K562 (cell line): ENCODE data around the gene OR13C2. TPM values are rescaled to one million over a fixed set of nuclear protein-coding genes. Genes with fewer than 3 reads are reported as not detected.

ENCODE experiments used
- ATAC-seq: fragments of 200-7000 bp; cut with Tn5 transposase; 3 replicates; pipeline ENCODE4 v1.9.1; 2020; ENCODE audit warnings: moderate library complexity
- BruUV-seq: library from RNA; stranded (reverse); fragments of 400-500 nt; replicated peaks from 2 replicates; lab custom pipeline; 2021; lab: Mats Ljungman, UMichigan
- CTCF ChIA-PET: fragments of 300-600 bp; formaldehyde crosslinking; extraction: SDS; loops from one replicate; lab custom pipeline; 2021; ENCODE audit warnings: low intra/inter-chr PET ratio; lab: Yijun Ruan, JAX
- POLR2A ChIA-PET: fragments of 300-600, 350-650 bp; sonication (Branson Sonifier 250); formaldehyde crosslinking; extraction: SDS; loops from one replicate; lab custom pipeline; 2021; ENCODE audit warnings: antibody characterized with exemption, inconsistent platforms; lab: Yijun Ruan, JAX
- DNase-seq, 4 experiments: peaks; one replicate each; pipeline versions ENCODE4 v3.0.0 to v3.0.0-alpha.2; 2011 to 2018; ENCODE audit warnings: low spot score in 3 of 4, mixed read lengths in 3 of 4; ENCODE audit errors: extremely low read depth in 1 of 4
- FAIRE-seq: peaks from 2 replicates; lab custom pipeline; 2011; peaks lifted over from hg19 to GRCh38; lab: Jason Lieb, UNC
- H2AFZ ChIP-seq: 2 replicates; pipeline ENCODE4 v1.6.0; 2011; ENCODE audit warnings: low read depth, low read length, control low read depth, inconsistent platforms
- H3K27ac ChIP-seq: fragments of 200-600 bp; 3 replicates; pipeline ENCODE4 v1.8.0; 2011; ENCODE audit warnings: low read depth, mild to moderate bottlenecking, control low read depth, inconsistent platforms, low read length, moderate library complexity, mixed read lengths; ENCODE audit errors: extremely low read depth
- H3K27me3 ChIP-seq, 2 experiments: fragments of 300-600 bp in 1 of 2; 2 replicates in 1 of 2; 3 replicates in 1 of 2; pipeline versions ENCODE4 v1.6.0 to v1.8.0; 2011; ENCODE audit warnings: inconsistent platforms in 2 of 2, low read length in 2 of 2, mild to moderate bottlenecking in 1 of 2, mixed read lengths in 1 of 2, moderate library complexity in 1 of 2; ENCODE audit not compliant: control insufficient read depth in 2 of 2, insufficient read depth in 2 of 2
- H3K36me3 ChIP-seq: fragments of 300-600 bp; 3 replicates; pipeline ENCODE4 v1.8.0; 2011; ENCODE audit warnings: mild to moderate bottlenecking, low read length, inconsistent platforms; ENCODE audit not compliant: control insufficient read depth, insufficient read depth
- H3K4me1 ChIP-seq, 2 experiments: fragments of 200-600 bp in 1 of 2; replicated peaks in 1 of 2; 2 replicates in 1 of 2; 3 replicates in 1 of 2; pipeline versions ENCODE4 v1.5.1 to v1.8.0; 2011; ENCODE audit warnings: inconsistent platforms in 2 of 2, low read length in 2 of 2, mild to moderate bottlenecking in 1 of 2, mixed read lengths in 1 of 2, moderate library complexity in 1 of 2; ENCODE audit not compliant: control insufficient read depth in 2 of 2, insufficient read depth in 2 of 2
- H3K4me2 ChIP-seq: 2 replicates; pipeline ENCODE4 v1.6.1; 2011; ENCODE audit warnings: low read length, control low read depth, inconsistent platforms, mixed read lengths; ENCODE audit not compliant: insufficient read depth
- H3K4me3 ChIP-seq: fragments of 200-600 bp; sonication (generic), shearing (Covaris generic); 2 replicates; pipeline ENCODE4 v1.5.1; 2016; ENCODE audit warnings: control low read depth, inconsistent platforms
- H3K79me2 ChIP-seq: fragments of 200-600 bp; 3 replicates; pipeline ENCODE4 v1.8.0; 2011; ENCODE audit warnings: low read length, inconsistent platforms; ENCODE audit not compliant: control insufficient read depth, insufficient read depth
- H3K9ac ChIP-seq, 2 experiments: 2 replicates each; pipeline versions ENCODE4 v1.6.0 to v1.6.1; 2011; ENCODE audit warnings: low read depth in 2 of 2, low read length in 2 of 2, control low read depth in 1 of 2, inconsistent platforms in 1 of 2, mild to moderate bottlenecking in 1 of 2, mixed read lengths in 1 of 2; ENCODE audit not compliant: insufficient read depth in 1 of 2
- H3K9me1 ChIP-seq: one replicate; pipeline ENCODE4 v1.6.0; 2011; ENCODE audit warnings: inconsistent platforms, mild to moderate bottlenecking, low read length, moderate library complexity; ENCODE audit not compliant: control insufficient read depth, insufficient read depth
- H3K9me3 ChIP-seq: replicated peaks from 2 replicates; pipeline ENCODE4 v1.5.1; 2011; ENCODE audit warnings: low read depth, low read length, inconsistent platforms; ENCODE audit not compliant: control insufficient read depth, insufficient read depth
- H4K20me1 ChIP-seq: replicated peaks from 2 replicates; pipeline ENCODE4 v1.6.1; 2011; ENCODE audit warnings: low read length, inconsistent platforms, mixed read lengths; ENCODE audit not compliant: control insufficient read depth, insufficient read depth
- ARID1B ChIP-seq: fragments of 450-650 bp; IDR thresholded peaks from 2 replicates; pipeline ENCODE4 v1.6.1; 2016; ENCODE audit warnings: antibody characterized with exemption, mild to moderate bottlenecking, inconsistent platforms
- ATF7 ChIP-seq: fragments of 450-650 bp; IDR thresholded peaks from 2 replicates; pipeline ENCODE4 v1.7.1; 2014; ENCODE audit warnings: mild to moderate bottlenecking, moderate library complexity
- BDP1 ChIP-seq: IDR thresholded peaks from 3 replicates; pipeline ENCODE4 v1.6.1; 2011; ENCODE audit not compliant: insufficient read length, insufficient read depth
- BHLHE40 ChIP-seq: IDR thresholded peaks from 2 replicates; pipeline ENCODE4 v1.6.1; 2011; ENCODE audit warnings: low read length, improper control_type of control experiment
- BRD4 ChIP-seq: fragments of 200-600 bp; sonication (generic); IDR thresholded peaks from 2 replicates; pipeline ENCODE4 v1.6.1; 2017; ENCODE audit warnings: inconsistent platforms
- FOXA3 ChIP-seq, 2 experiments: fragments of 450-650 bp in 1 of 2; sonication (generic) in 1 of 2; formaldehyde crosslinking; IDR thresholded peaks in 1 of 2; conservative IDR thresholded peaks in 1 of 2; 2 replicates each; pipeline versions ENCODE4 v1.4.0 to v1.8.0; 2020 to 2022; ENCODE audit warnings: mild to moderate bottlenecking in 2 of 2, missing genetic modification reagents in 1 of 2
- FUS ChIP-seq: fragments of 200-400 bp; formaldehyde crosslinking; optimal IDR thresholded peaks from 2 replicates; pipeline ENCODE3; 2017; ENCODE audit warnings: low read depth, low read length
- GTF3C2 ChIP-seq: IDR thresholded peaks from 3 replicates; pipeline ENCODE4 v1.6.1; 2011; ENCODE audit warnings: borderline replicate concordance, mild to moderate bottlenecking, moderate library complexity; ENCODE audit not compliant: insufficient read length; ENCODE audit errors: extremely low read depth
- HLTF ChIP-seq: fragments of 450-650 bp; IDR thresholded peaks from 2 replicates; pipeline ENCODE4 v1.6.1; 2016
- JUNB ChIP-seq: fragments of 450-650 bp; formaldehyde crosslinking; conservative IDR thresholded peaks from 2 replicates; pipeline ENCODE4 v1.4.0; 2020; ENCODE audit warnings: mild to moderate bottlenecking
- MTA1 ChIP-seq: fragments of 450-650 bp; IDR thresholded peaks from 2 replicates; pipeline ENCODE4 v1.6.1; 2017; ENCODE audit warnings: borderline replicate concordance
- NR2C2 ChIP-seq, 2 experiments: fragments of 200-800 bp in 1 of 2; sonication (Bioruptor generic) in 1 of 2; sonication (generic) in 1 of 2; formaldehyde crosslinking in 1 of 2; IDR thresholded peaks; 2 replicates each; pipeline versions ENCODE4 v1.6.1 to v1.8.0; 2016 to 2022; ENCODE audit warnings: mild to moderate bottlenecking in 1 of 2, missing compliant biosample characterization in 1 of 2, missing genetic modification characterization in 1 of 2, missing genetic modification reagents in 1 of 2
- SRF ChIP-seq, 2 experiments: fragments of 250-450, 450-650 bp in 1 of 2; sonication (Bioruptor Pico) in 1 of 2; sonication (generic) in 1 of 2; formaldehyde crosslinking; IDR thresholded peaks; 2 replicates each; pipeline versions ENCODE4 v1.5.0 to v1.5.1; 2020 to 2022; ENCODE audit warnings: mild to moderate bottlenecking in 1 of 2, missing genetic modification reagents in 1 of 2
- WGBS: fragments of 100-300 bp; shearing (Covaris generic); methylation state at CpG from one replicate; pipeline ENCODE4 v1.1.6; 2016; ENCODE audit warnings: low coverage, mixed read lengths; ENCODE audit not compliant: insufficient coverage; ENCODE audit errors: missing lambda C conversion rate; 5-methylcytosine and 5-hydroxymethylcytosine counted together
- in situ Hi-C: fragments of 300-500 bp; cut with MboI; formaldehyde crosslinking; loops from 4 replicates; pipeline ENCODE4 v1.15.0; 2018; ENCODE audit warnings: inconsistent platforms, mixed read lengths
- intact Hi-C: fragments of 100-400 bp; cut with micrococcal nuclease; formaldehyde crosslinking; loops from 2 replicates; pipeline ENCODE4 v1.14.2; 2022
- polyA plus RNA-seq, 8 experiments: library from polyadenylated mRNA; depleted of rRNA in 4 of 8; stranded (reverse) in 5 of 8; unstranded in 3 of 8; fragments of >200 nt; fragmentation: Nextera tagmentation in 2 of 8; fragmentation: Illumina TruSeq in 1 of 8; extraction: Ambion mirVana in 2 of 8; extraction: Trizol in 1 of 8; gene quantifications; 2 replicates each; pipeline versions ENCODE4 v1.2.1 to v1.2.3, GENCODE V29; 2011 to 2014; ENCODE audit warnings: inconsistent platforms in 1 of 8, missing spikeins in 1 of 8
- total RNA-seq, 7 experiments: library from RNA; depleted of rRNA in 6 of 7; stranded (reverse); fragments of >200 nt in 6 of 7; fragmentation: Illumina TruSeq in 2 of 7; extraction: Trizol in 2 of 7; gene quantifications; 2 replicates each; pipeline versions ENCODE4 v1.2.1 to v1.2.3, GENCODE V29; 2011 to 2021; ENCODE audit warnings: low replicate concordance in 1 of 7

OR13C2 gene
- total and polyA plus RNA-seq, 9 of the 15 experiments (the other 6 are each of a cell fraction or from before 2014, with no cell fraction given), result not detected

DNA sequence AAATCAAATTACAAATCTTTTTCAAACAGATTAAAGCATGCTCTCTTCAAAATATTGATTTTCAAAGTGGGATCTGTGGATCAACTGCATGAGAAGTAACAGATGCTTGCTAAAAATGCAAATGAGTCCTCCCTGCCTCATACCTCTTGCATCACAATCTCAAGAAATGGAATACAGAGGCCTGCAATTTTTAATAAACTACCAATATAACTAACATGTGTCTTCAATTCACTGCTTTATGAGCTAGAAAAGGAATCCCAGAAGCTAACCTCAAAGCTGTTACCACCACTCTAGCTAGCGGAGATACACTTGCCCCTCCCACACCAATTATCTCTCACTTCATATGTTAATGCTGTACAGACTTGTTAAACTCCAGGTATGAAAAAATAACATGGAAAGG is 15.8 kb downstream of the OR13C2 start:
- Histone ChIP-seq H3K9ac (no peak overlapping the region), H3K9me1 (no peaks in the 10 kb centered on the region), H3K27ac (no peak overlapping the region), H4K20me1 (no peaks in the 10 kb centered on the region), H3K4me2 (no peak overlapping the region), H3K27me3 (no peaks in the 10 kb centered on the region), H3K4me3 (no peak overlapping the region), H3K36me3 (no peaks in the 10 kb centered on the region), H3K4me1 (no peaks in the 10 kb centered on the region), H3K79me2 (no peaks in the 10 kb centered on the region), H3K9me3 (no peaks in the 10 kb centered on the region), H2AFZ (no peak overlapping the region)
- in situ Hi-C loops, result no loop called here
- no peak for ATAC-seq
- ChIA-PET POLR2A (no interaction called here), CTCF (no interaction called here)
- intact Hi-C loops, result no loop called here
- DNase-seq, result no peak
- no TSS peak for BruUV-seq
- no peak for FAIRE-seq
- no peak for TF ChIP-seq BHLHE40
- TF ChIP-seq ARID1B, result no peak
- no peak for TF ChIP-seq FOXA3 (CRISPR knock-in tag; conservative IDR thresholded peaks at IDR 0.05 in 1 of 2, IDR thresholded peaks at IDR 0.05 in 1 of 2)
- TF ChIP-seq BRD4, result no peak
- no peak for TF ChIP-seq BDP1
- TF ChIP-seq HLTF, result no peak
- no peak for TF ChIP-seq ATF7
- TF ChIP-seq FUS, result no peak
- TF ChIP-seq MTA1, result no peak
- TF ChIP-seq GTF3C2, result no peak
- TF ChIP-seq NR2C2 (CRISPR knock-in tag; IDR thresholded peaks at IDR 0.05), result no peak
- TF ChIP-seq NR2C2 (tag; IDR thresholded peaks at IDR 0.05), result no peak
- TF ChIP-seq SRF (CRISPR knock-in tag; IDR thresholded peaks at IDR 0.05), result no peak
- TF ChIP-seq JUNB (CRISPR knock-in tag), result no peak
- WGBS, result 9% methylated on average over 1 of the region's 1 CpG
